IPS DF 4.7 (cell line): ENCODE data around the gene NATD1.

Source experiments
- DNase-seq: peaks from one replicate; pipeline ENCODE4 v3.0.0-alpha.2; 2013; ENCODE audit warnings: low spot score; ENCODE audit errors: extremely low read depth

The NATD1 gene

DNA sequence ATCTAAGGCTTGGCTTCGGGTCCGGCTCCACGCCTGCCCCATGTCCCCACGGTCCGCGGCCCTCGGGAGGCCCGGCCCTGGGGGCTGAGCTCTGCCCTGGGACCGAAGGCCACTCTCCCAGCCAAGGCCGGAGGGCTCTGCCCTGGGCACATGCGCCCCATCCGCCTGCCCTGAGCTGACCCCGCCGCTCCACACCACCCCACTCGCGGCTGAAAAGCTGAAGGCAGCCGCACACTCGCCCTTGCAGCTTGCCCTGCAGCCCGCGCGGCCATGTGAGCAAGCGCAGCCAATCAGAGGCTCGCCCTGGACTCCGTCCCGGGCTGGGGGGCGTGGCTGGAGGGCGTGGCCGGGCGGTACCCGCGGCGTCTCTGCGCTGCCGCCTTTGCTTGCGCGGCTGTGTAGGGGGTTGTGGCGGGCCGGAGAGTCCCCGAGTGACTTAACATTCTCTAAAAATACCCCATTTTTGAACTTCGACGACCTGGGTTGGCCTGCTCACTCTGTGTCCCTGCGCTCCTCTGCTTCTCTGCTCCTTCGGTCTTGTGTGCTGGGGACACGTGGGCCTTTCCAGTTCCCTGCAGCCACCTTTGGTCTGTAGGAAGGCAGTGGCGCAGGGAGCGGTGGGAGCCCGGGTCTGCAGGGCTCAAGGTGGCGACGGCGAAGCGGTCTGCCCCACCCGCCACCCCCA, 22.5 kb upstream of the NATD1 start:
- DNase-seq: no peak

DNA sequence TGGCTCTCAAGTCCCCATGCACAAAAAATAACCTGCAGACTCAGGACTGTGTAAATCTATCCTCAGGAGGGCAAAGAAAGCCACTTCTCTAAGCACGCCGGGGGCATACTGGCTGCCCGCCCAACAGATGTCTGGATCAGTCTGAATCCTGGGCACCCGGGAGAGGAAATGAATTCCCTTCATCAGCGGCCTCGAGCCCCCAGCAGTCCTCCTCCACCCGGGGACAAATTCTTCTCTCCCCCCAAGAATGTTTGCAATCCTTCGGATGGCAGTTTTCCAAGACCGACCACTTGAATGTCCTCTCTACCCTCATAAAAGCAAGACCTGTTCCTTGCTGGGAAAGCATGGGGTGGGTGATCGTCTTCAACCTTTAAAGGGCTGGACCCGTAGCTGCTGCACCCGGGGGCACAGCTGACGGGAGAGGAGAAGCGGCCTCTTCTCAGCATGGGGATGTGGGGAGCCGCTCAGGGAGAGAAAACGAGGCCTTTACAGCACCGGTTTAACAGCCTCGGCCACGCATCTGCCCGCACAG, 21.9 kb upstream of the NATD1 start:
- no peak for DNase-seq

DNA sequence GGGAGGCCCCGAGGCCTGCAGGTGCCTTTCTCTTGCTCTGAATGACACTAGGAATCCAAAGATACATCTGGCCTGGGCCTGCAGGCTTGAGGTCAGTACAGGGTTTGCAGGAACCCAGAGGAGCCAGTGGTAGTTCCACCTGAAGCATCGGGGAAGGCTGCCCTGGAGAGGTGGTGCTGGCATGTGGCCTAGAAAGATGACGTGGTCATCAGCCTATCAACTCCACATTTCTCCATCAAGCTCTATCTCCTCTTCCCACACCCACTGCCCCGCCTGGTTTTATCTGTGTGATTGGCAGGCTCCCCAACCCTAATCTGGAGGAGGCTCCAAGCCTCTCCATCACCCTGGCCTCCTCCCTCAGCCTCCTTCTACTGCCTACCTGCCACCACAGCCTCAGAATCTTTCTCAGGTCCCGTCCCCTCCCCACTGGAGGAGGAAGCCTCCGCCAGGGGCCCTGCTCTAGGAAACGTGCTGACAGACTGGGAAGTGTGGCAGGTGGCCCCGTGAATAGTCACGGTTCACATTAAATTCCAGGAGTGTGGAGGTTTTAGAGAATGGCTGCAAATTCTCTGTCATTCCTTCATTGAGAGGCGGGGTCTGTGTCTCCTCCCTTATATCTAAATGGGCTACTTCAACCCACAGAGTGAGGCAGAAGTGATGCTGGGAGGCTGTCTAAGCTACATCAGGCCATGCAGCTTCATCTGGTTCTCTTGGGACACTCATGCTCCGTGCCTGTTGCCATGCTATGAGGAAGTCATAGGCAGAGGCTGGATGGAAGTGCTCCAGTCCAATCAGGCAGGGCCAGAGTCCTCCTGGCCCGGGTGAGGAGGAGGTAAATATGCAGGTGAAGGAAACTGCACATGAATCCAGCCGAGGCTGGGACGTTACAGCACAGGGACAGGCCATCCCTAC, 19.9 kb upstream of the NATD1 start:
- no peak for DNase-seq

DNA sequence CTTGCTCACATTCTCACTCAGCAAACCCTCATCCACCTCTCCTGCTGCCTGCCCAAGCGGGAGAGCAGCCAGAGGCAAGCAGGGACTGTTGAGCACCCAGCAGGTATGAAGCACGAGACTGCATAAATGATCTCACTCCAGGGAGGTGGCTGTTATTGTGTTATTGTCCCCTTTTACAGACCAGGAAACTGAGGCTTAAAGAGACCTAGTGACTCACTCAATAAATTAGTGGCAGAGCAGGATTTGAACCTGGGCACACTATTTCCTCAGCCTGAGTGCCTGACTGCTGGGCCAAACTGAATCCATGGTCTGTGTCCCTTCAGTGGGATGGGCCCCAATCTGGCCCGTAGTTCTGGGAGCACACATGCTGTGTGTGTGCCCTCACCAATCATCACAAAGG, 19.0 kb upstream of the NATD1 start:
- DNase-seq: no peak

DNA sequence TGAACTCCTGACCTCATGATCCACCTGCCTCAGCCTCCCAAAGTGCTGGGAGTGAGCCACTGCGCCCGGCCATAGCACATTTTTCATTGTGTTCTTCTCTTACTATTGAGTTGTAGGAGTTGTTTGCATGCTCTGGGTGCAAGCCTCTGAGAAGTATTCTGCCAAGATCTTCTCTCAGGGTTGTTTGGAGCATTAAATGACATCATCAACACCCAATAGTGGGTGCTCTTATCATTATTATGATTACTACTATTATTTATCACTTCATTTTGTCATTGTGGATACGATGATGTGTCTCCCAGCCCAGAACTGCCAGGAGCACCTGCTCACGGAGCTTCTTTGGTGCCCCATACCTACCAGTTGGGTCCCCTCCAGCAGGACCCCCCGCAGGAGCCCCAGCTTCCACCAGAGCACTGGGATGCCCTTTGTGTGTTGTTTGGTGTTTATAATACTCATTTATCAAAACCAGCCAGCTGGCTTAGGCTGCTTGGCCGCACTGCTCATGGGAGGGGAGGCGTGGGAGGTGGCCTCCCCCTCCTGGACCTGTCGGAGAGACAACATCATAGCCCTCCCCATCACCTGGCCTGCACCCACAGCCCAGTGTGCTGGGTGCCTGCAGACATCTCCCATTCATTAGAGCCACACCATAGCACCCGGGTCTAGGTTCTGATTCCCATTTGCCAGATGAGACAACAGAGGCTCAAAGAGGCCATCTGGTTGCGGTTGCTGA, 18.4 kb upstream of the NATD1 start:
- no peak for DNase-seq

DNA sequence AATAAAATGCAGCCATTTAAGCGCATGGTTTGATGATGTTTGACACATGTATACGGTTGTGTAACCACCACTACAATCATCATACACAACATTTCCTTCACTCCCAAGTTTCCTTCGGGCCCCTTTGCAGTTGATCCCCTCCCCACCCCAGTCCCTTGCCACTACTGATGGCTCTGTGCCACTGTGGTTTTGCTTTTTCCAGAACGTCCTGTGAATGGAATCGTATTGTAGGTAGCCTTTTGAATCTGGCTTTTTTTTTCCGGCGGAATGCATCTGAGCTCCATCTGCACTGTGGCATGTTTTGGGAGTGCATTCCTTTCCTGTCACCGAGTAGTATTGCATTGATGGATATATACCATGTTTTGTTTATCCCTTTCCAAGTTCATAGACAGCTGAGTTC, 16.2 kb upstream of the NATD1 start:
- DNase-seq: no peak

DNA sequence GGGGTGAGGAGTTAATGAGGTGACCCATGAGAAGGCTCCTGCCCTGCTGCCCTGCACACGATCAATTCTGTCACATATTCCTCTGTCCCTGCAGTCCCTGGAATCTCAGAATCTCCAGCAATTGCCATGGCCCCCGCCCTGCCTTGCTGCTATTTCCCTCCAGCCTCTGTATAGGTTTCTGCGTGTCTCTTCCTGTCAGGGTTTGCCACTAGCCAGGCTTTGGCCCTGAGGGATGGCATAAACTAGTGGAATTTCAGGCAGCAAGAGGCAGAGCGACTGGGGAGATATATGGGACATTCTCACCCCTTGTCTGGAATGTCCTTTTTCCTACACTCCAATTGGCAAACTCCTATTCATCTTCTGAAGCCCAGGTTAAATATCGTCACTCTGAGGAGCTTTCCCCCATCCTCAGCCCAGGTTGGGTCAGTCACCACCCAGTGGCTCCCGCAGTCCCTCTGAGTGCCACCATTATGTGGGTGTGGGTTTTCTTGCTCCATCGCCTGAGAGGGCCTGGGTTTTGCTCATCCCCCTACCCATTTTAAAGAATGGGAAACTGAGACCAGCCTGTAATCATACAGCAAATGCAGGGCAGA, 15.5 kb upstream of the NATD1 start:
- DNase-seq: no peak

DNA sequence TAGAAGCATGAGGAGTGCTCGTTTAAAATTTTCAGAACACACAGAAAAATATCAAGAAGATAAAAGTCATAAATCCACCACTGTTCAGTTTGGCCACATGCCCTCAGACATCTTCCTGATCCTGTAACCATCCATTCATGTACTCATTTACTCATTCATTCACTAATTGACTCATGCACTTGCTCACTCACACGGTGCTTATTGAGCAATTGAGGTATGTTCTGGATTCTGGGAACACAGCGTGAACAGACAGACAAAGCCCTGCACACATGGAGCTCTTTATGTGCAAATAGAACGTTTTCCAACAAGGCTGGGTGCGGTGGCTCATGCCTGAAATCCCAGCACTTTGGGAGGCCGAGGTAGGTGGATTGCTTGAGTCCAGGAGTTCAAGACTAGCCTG, 10.2 kb upstream of the NATD1 start:
- DNase-seq: no peak

DNA sequence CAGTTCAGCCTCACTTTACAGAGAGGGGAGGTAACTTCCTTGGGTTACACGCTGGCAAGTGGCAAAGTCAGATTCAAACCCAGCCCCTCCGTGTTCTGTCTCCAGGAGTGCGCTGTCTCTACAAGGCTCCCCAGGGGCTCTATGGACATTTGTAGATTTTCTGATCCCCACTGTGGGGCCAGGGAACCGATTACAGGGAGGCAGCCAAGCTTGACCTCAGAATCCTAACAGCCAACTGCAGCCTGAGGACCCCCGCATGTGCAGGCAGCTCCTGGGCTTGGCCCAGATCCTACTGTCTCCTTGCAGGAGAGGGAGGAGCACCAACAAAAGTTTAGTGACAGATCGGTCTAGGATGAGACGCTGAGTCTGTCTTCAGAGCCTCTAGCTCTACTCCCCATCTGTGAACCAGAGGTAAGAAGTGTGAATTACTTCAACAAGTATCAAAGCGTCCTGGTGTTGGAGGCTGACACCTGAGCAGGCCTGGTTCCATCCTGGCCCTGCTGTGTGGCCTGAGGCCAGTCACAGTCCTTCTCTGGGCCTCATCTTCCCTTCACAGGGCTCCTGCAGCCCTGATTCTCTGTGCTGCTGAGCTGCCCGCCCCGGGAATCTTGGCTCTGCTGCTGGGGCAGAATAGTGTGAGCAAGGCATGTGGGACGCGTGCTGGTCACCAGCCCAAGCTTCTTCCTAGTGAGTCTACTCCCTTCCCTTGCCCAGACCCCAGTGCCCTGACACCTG, 9.2 kb upstream of the NATD1 start:
- DNase-seq: no peak

DNA sequence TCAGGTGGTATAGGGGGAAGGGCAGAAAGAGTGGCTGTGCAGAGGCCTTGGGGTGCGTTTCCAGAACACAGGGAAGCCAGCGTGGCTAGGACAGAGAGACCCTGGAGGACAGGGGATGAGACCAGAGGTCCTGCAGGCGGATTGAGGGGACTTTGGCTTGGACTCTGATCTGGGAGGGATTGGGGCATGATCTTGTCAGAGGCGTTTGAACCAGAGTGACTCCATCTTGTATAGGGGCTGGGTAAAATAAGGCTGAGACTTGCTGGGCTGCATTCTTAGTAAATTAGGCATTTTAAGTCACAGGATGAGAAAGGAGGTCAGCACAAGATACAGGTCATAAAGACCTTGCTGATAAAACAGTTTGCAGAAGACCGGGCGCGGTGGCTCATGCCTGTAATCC, 5.4 kb upstream of the NATD1 start:
- DNase-seq: no peak

DNA sequence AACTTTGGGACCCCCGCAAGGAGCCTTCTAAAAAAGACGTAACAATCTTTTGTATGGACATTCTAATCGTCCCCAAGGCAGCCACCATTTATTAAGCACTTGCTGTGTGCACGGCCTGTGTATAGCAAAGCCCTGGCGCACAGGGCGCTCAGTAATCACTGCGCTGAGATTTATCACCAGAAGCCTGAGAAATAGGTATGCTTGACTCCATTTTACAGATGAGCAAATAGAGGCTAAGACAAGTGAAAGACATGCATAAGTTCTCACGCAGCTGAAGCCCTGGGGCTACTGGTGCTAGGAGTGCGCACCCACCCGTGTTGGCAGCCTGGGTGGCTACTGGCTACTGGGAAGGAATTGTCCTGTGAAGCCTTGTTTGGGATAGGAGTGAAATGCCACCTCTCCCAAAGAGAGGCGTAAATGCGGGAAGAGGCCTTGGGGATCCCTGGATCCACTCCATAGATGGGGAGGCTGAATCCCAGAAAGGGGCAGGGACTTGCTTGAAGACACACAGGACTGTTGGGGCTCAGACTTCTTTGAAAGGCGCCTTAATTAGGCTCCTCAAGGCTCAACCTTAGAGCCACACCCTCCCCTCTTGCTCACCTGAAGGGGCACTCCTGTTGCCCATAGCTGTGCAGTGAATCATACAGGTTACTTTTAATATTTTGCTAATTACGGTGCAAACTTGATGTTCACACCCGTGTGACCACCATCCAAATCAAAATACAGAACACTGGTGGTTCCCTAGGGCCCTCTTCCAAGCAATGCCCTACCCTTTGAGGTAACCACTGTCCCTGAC, 634 bp upstream of the NATD1 start:
- DNase-seq: no peak

DNA sequence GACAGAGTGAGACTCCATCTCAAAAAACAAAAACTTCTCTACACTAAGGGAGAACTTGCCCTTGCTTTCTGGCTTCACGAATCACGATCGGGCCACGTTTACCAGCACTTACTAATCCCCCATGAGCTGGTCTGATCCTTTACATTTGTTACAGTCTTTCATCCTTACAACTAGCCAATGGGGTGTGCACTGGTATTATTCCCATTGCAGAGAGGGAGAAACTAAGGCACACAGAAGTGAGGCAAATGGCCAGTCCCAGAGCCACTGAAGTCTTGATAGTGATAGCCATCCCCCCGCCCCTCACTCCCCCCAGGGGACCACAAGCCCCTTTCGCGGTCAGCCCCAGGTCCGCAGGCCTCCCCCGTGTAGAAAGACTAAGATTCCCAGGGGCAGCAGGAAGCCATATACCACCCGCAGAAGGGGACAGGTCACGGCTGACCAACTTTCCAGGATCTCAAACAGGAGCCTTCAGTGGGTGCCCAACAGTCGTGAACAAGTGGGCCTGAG, 868 bp downstream of the NATD1 start:
- no peak for DNase-seq

DNA sequence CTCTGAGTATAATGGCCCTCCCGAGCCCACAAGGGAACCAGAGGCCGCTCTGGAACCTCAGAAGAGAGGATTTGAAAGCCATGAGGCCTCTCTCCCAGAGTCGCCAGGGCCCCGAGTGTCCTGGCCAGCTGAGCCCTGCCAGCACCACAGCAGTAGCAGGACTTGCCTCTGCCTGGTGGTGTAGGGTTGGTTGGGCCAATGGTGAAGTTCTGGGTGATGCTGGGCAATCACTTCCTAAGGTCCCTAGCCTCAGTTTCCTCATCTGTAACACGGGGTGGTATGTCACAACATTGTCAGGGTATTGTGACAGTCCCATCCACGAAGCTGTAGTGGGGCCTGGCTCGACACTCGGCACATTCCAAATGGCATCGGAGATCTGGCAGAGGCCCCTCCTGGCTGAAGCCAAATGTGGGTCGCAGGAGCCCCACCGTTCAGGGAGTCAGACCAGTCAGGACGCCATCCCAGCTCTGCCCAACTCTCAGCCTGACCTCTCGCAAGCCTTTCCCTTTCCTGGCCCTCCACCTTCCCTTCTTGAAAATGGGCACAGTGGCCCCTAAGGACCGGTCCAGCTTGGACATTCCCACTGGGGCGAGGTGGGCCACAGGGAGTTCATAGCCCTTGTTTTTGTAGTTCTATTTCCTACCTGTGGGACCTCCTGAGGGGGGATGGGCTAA, 1.7 kb downstream of the NATD1 start:
- DNase-seq: no peak

DNA sequence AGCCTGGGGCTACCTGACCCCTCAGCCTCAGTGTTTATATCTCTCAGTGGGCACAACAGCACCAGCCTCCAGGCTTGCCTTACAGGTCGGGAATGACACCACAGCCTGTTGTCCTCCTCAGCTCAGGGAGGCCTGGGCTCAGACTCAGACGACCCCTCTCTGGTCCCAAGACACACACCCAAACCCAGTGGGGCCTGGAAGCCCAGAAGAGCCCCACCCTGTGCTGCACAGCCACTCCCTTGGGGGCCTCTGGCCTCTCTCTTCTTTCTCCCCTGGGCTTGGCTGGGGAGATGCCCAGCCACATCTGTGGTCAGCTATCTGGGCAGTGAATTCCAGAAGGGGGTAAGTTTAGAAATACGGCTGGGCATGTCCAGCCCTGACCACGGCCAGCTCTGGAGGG, 2.4 kb downstream of the NATD1 start:
- no peak for DNase-seq

DNA sequence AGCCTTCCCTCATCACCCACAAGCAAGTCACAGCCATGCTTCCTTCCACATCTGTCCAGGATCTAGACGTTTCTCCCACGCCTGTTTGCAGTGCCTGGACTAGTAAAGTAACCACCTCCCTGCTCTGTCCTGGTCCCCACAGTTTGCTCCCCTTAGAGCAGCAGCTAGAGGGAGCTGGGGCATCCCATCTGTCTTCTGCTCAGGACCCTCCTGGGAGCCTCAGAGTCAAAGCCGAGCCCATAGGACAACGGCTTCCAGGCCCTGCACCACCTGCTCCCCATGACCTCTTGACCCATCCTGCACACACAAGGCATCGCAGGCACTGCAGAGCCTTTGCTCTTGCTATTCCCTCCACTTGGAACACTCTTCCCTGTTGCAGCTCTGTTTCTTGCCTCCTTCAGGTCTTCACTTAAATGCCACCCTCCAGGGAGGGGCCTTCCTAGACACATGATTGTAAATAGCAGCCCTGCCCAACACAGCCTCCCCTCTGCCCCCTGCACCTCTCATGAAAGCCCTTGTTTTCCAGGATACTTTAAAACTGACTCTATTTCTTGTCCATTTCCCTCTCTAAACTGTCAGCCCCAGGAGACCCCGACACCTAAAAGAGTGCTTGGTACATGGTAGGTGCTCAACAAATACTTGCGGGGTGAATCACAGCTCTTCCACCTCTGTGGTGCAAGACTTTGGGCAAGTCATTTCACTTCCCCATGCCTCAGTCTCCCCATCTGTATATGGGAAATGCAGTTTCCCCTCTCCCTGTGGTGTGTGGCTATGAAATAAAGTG, 3.1 kb downstream of the NATD1 start:
- no peak for DNase-seq

DNA sequence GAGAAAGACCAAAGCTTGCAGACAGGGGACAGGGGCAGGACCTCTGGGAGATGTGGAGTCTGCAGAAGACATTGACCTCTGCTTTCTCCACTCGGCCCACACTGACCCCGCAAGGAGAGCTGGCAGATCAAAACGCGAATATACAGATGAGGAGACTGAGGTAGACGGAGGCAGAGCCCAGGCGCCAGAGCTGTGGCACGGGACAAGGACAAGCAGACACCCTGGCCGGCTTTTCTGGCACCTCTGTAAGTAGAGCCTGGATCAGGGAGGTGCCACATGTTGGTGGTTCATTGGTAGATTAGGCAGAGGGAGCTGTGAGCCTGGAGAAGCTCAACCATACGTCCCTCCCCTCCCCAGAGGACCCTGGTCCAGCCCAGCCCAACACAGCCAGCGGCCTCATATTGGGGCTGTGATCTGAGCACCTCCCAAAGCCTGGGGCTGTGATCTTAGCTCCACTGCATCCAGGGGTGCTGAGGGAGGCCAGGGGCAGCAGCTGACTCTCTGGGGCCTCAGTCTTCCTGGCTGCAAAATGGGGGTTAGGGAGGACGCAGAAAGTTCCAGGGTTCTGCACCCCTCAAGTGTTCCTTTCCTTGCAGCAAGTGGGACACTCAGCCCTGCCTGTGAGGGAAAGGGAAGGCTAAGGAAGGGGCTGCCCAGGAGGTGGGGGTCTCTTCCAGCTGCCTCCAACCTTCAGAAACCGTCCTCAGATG, 4.0 kb downstream of the NATD1 start:
- DNase-seq: no peak

DNA sequence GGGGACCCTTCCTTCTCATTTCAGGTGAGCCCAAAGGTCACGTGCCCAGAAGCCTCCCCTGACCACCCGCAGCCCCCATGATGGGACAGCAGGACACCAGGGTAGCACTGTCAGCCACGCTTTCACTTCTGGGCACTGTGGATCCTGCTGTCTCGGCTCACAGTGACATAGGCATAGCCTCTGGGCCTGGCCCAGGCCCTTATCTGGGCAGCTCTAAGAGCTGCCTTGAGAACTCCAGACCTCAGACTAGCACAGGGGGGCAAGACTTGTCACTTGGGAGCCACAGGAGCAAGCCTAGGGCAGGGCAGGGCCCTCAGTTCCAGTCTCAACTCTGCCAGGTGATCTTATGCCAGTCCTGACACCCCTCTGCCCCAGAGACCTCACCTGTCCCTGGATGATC, 4.7 kb downstream of the NATD1 start:
- no peak for DNase-seq
